WERI-Rb-1 (cell line): ENCODE measurements around the gene MACROD1.

Source experiments
- DNase-seq: peaks from one replicate; pipeline ENCODE4 v3.0.0-alpha.2; 2020
- H3K27ac ChIP-seq: fragments of 250-450 bp; sonication (Bioruptor Pico); 2 replicates; pipeline ENCODE4 v1.5.1; 2020; ENCODE audit warnings: mild to moderate bottlenecking, moderate library complexity
- H3K27me3 ChIP-seq: fragments of 250-450 bp; sonication (Bioruptor Pico); 2 replicates; pipeline ENCODE4 v1.5.1; 2021; ENCODE audit warnings: mild to moderate bottlenecking, low read depth, moderate library complexity; ENCODE audit not compliant: insufficient read depth, severe bottlenecking
- H3K36me3 ChIP-seq: fragments of 250-450 bp; sonication (Bioruptor Pico); 2 replicates; pipeline ENCODE4 v1.5.1; 2020; ENCODE audit warnings: mild to moderate bottlenecking, moderate library complexity
- H3K4me3 ChIP-seq: 2 replicates; pipeline ENCODE4 v1.5.1; 2011; ENCODE audit warnings: low read depth, mild to moderate bottlenecking, control low read depth, low read length
- H3K9me3 ChIP-seq: fragments of 250-450 bp; sonication (Bioruptor Pico); 2 replicates; pipeline ENCODE4 v1.5.1; 2021; ENCODE audit warnings: mild to moderate bottlenecking, moderate library complexity; ENCODE audit not compliant: severe bottlenecking
- TF ChIP-seq, protein P1 (sequence below): IDR thresholded peaks from 2 replicates; pipeline ENCODE4 v1.5.1; 2011; ENCODE audit warnings: low read depth, mild to moderate bottlenecking, control low read depth, inconsistent platforms, low read length

The MACROD1 gene

DNA sequence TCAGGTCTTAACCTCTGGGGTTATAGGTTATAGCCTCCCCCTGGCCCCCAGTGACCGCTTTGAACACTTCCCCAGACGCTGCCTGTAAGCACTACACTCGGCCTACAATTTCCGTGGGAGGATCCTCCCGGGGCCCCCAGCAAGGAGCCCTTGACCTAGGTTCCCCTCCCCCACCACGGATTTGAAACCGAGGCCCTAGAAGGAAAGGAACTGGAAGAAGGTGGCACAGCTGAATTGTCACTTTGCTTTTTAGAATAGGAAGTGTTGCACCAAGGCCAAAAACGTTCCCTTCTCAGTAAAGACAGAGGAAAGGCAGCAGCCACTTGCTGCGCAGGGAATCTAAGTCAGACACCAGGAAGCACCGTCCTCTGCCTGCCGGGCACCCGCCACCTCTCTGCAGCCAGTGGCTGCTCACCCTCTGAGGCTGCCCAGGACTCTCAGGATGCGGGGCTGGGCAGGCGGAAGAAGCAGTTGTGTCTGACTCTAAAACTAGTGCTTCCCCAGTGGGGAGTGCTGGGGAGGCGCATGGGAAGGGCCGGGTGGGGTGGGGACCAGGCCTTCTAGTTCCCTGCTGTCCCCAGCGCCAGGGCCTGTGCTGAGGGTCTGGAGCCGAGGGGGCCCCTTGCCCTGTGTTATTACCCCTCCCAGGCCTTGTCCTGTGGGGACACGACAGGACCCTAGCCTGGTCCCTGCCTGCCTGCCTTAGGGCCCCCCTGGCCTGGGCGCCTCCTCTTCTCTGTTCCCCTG lies 138.1 kb downstream of the MACROD1 start:
- H3K27me3 ChIP-seq = no peaks in the 10 kb centered on the region
- no peaks in the 10 kb centered on the region for H3K9me3 ChIP-seq
- TF ChIP-seq, protein P1, sequence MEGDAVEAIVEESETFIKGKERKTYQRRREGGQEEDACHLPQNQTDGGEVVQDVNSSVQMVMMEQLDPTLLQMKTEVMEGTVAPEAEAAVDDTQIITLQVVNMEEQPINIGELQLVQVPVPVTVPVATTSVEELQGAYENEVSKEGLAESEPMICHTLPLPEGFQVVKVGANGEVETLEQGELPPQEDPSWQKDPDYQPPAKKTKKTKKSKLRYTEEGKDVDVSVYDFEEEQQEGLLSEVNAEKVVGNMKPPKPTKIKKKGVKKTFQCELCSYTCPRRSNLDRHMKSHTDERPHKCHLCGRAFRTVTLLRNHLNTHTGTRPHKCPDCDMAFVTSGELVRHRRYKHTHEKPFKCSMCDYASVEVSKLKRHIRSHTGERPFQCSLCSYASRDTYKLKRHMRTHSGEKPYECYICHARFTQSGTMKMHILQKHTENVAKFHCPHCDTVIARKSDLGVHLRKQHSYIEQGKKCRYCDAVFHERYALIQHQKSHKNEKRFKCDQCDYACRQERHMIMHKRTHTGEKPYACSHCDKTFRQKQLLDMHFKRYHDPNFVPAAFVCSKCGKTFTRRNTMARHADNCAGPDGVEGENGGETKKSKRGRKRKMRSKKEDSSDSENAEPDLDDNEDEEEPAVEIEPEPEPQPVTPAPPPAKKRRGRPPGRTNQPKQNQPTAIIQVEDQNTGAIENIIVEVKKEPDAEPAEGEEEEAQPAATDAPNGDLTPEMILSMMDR = no peak
- no peak for DNase-seq
- H3K4me3 ChIP-seq = no peak overlapping the region
- H3K27ac ChIP-seq = no peak overlapping the region
- H3K36me3 ChIP-seq = no peaks in the 10 kb centered on the region

DNA sequence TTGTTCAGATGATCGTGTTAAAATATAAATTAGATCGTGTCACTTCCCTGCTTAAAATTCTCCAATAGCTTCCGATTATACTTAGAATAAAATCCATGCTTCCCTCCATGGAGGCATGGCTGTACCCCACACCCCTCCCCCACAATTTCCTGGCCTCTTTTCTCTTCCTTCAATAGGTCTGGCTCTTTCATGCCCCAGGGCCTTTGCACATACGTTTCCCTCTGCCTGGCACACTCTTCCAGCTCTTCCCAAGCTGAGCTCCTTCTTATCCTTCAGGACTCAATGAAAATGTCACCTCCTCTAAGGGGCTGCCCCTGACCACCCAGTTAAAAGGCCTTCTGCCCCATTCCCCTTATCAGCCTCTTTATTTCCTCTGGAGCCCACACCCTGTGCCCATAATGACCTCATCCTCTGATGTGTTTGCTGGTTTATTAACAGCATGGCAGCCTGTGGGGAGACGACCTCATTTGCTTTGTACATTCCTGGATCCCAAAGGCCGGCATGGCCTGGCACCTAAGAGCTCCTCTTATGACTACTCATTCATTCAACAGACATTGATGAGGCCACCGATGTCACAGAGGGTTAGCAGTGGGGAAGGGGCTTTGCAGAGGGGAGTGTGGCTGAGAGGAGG lies 139.2 kb downstream of the MACROD1 start:
- no peaks in the 10 kb centered on the region for H3K27me3 ChIP-seq

DNA sequence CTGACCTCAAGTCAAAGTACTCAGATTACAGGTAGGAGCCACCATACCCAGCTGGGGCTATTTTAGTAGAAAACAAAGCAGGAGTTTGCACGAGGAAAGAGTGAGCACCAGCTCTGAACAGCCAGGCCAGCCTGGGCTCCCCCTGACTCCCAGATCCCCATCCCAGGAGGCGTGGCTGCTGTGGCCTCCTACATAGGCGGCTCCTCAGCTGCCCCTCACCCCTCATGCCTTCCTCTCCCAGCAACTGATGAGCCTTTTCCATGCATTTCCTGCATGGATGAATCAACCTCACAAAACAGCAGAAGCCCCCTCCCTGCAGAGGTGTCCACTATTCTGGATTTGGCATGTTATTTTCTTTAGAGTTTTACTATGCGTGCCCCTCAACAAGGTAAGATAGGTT lies 140.7 kb downstream of the MACROD1 start:
- no peaks in the 10 kb centered on the region for H3K27me3 ChIP-seq
- no peaks in the 10 kb centered on the region for H3K9me3 ChIP-seq
- H3K4me3 ChIP-seq = no peak overlapping the region
- DNase-seq = no peak
- no peaks in the 10 kb centered on the region for H3K36me3 ChIP-seq
- H3K27ac ChIP-seq = no peak overlapping the region
- TF ChIP-seq, protein P1 = no peak

More for the DNA sequence above, 139.2 kb downstream of the MACROD1 start:
- Histone ChIP-seq H3K9me3 (no peaks in the 10 kb centered on the region), H3K4me3 (no peak overlapping the region), H3K36me3 (no peaks in the 10 kb centered on the region), H3K27ac (no peak overlapping the region)
- DNase-seq = no peak
- TF ChIP-seq, protein P1 = no peak

DNA sequence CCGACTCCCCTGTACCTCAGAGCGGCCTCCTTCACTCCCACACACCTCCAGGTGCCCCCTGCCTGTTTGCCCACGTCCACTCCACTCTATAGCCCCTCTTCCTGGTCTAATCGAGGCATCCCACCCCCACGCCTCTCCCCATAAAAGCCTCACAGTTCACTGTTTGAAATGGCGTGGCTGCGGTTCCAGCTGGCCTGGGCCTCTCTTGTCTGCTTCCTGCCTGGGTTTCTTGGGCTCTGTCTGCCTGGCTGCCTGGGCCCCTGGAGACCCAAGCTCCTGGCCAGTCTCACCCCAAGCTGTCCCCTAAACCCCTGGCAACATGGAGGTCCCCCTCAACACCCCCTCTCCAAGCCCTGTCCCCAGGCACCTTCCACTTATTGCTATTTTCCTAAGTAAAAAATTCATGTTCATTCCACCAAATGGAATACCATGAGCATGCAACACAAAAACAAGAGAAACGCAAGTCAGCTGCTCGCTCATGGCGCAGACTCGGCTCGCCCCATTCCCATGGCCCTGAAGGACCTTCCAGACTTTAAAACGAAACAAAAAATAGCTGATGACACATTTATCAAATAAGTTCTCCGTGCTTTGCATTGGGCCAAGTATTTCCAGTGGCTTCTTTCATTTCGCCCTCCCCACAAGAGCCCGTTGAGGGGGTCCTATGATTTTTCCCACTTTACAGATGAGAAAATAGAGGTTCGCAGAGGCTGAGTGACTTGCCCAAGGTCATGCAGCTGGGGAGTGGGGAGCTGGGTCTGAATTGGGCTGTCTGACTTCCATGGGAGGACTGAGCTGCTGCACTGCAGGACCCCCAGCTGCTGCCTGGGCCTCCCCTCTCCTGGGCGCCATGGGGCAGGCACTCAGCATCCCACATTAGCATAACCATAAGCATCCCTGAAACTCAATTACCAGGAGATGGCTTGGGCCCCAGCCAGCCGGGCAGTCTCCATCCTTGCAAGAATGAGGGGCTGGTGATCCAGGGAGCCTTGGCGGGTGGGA lies 141.9 kb downstream of the MACROD1 start:
- no peak overlapping the region for H3K4me3 ChIP-seq

DNA sequence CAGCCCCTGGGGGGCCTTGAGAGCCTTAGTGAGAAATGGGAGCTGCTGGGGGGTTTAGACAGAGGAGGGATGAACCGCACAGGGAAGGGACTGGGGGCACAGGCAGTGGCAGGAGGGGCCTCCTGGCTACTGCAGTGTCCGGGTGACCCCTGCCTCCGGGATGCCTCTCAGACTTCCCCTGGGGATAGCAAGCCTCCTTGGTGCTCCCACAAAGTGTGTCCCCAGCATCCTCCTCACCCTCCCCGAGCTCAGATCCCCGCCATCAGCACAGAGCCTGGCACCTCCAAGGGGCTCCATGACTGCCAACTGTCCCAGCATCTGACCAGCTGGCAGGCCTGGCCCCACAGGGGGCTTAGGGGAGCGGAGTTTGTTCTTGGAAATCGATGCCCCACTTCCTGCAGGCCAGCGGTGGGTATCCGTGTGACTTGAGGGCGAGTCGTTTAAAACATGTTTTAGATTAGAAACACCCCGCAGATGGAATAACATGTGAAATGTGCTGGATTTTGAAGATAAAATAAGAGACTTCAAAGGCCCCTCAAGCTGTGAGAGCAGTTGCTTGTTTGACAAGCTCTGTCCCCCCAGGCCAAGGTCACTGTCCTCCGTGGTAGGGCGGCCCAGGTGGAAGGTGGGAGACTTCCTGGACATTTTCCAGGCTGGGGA lies 143.7 kb downstream of the MACROD1 start:
- no peak overlapping the region for H3K4me3 ChIP-seq
- H3K27me3 ChIP-seq = no peaks in the 10 kb centered on the region
- H3K36me3 ChIP-seq = no peaks in the 10 kb centered on the region
- TF ChIP-seq, protein P1 = no peak
- no peaks in the 10 kb centered on the region for H3K9me3 ChIP-seq
- DNase-seq = no peak
- H3K27ac ChIP-seq = no peak overlapping the region

More for the DNA sequence above, 141.9 kb downstream of the MACROD1 start:
- Histone ChIP-seq H3K27ac (no peak overlapping the region), H3K36me3 (no peaks in the 10 kb centered on the region), H3K9me3 (no peaks in the 10 kb centered on the region), H3K27me3 (no peaks in the 10 kb centered on the region)
- TF ChIP-seq, protein P1 = no peak
- DNase-seq = no peak
